ENCODE results near the gene PLEKHA6.

PLEKHA6 gene

DNA sequence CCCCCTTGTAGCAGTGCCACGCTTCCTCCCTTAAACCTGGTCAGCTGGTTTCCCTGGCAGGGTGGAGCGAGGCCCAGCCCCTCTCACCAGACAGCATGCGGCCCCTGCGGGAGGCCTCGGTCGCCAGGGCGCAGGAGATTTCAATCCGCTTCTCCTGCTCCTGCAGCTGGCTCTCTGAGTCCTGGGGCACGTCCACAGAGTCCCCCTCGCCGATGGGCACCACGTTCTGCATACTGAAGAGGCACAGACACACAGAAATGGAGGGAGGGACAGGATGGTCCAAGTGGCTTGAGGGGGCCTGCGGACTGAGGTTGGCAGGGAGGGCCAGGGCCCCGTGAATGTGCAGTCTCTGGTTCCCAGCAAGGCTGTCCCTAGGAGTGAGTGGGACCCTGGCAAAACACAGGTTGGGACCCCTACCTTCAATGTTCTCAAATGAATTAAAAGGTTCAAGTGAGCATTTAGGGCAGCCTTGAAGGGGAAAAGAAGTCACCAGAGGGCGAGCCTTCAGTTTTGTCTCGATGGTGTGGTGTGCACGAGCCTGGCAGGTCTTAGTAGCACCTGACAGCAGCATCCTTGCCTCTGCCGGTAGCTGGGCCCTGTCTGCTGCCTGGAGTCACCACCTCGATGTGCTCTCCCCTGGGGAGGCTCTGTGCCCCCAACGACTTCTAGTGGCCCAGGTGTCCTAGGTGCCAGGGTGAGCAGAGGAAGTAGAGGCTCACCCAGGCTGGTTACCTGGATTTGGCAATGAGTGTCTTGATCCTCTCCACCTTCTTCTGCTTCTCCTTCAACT lies 131.5 kb downstream of the PLEKHA6 start:
- no peak for DNase-seq

- DNase-seq = no peak
Observed at GRCh38 chr1:204227351-204227750, 132.4 kb downstream of the PLEKHA6 start.

DNA sequence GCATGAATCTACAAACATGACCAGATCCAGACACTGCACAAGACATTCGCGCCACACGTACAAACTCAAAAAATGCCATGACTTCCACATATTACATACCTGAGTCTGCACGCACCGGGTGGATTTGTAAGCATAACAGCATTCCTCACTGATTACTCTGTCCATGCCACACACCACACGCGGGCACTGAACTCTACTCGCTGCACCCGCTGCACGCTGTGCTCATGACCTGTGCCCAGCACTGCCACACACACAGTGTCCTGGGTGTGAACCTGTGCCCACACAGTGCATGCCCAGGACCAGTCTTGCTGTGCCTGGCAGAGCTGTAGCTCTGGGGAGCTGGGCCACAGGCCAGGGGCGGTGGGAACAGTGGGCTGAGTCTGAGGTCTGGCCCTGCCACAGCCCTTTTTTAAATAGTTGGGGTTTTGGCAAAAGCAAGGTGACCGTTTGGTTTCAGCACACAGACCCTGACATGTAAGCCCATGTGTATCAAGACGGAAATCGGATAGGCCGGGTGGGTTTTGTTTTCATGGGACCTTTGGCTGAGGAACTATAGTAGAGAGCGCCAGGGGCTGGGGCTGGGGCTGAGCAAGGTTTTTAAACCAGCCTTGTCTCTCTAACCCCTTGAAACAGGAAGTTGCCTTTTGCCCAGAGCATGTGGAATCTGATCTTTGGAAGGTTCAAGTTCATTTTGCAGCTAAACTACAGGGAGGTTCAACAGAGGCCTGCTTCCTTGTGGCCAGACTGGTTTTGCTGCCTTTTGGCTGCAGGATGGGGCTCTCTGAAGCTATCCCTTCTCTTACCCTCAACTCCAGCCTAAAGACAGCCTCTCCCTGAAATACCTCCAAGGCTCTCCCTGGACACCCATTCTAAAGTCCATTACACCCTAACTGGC lies 133.6 kb downstream of the PLEKHA6 start:
- DNase-seq = no peak

DNA sequence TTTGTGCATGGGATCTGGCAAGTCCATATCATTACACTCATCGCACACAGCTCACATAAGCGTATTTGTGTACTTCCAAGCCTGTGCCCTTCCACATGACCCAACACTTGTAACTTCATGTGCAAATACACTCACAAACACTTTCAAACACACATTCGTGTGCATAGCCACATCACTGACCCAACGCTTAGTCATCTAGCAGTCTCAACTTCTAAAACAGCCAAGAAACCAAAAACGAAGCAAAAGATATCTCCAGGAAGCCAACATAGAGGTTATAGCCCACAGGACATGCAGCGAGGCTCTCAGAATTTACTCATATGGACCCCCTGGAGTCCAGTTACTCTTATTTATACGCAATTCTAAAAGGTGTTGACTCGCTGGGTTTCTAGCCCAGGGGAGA lies 135.1 kb downstream of the PLEKHA6 start:
- DNase-seq = no peak

DNA sequence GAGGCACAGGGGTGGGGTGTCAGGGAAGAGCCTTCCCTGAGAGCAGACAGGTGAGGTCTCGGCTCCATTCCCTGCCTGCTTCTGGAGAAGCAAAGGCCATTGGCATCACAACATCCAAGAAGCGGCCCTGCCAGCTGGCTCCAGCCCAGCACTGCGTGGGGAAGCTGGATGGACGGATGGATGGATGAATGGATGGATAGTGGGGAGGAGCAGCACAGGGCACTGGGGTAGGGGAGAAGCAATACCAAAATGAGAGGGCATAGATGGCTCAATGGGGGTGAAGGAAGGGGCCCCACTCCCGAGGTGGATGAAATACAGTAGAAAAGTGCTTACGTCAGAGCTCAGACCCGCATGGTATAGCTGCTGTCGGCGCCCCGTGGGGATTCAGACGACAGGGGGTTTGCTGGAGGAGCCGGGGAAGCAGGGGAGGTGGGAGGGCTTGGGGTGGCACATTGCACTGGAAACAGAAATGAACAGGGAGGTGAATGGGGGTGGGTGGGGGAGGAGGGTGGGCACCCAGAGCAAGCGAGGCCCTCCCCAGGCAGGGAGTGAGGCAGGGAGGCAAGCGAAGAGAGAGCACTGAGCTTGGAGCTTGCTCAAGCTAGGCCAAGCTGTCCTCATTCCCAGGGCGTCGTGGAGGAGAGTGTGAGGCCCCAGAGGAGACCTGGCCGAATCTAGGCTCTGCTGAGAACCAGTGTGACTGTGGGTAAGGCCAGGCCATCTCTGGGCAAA lies 136.4 kb downstream of the PLEKHA6 start:
- DNase-seq = no peak

DNA sequence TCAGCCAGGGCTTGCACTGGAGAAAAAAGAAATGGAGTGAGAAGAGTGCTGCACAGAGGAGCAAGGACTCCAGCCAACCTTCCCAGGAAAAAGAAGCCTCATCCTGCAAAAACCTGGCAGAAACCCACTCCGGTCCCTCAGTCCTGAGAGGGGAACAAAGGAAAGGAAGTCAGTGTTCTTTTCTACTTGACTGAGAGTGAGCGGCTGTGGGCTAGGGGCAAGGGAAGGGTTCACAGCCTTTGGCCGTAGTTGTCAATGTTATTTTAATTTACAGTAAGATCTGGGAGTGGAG lies 137.0 kb downstream of the PLEKHA6 start:
- DNase-seq = no peak

DNA sequence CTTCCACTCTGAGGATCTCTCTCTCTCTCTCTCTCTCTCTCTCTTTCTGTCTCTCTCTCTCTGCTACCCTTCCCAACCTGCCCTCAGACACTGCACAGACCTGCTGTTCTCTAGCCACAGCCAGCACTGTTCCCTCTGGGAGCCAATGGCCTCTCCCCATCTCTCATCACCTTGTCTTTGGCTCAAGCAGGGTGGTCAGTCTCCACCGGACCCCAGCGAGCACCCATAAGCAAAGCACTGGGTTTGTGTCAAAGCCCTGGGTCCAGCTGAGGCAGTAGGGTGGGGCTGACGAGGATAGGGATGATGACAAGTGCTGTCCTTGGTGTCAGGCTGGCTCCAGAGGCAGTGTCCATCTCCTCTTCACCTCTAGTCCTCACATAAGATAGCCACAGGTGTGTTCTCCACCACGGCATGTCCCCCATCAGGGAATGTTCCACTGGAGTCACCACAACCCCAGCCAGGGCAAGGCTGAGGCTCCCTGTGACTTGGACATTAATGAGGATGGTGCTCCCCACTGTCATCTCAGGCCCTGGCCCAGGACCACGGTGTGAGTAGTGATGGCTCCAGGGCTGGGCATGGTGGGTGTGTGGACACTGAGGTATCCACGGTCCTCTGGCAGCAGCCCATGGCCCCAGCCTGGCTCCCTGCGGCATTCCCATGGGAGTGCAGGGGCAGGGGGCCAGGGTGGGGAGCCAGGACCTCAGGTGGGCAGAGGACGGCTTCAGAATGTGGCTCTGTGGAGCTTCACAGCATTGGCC lies 137.5 kb downstream of the PLEKHA6 start:
- DNase-seq = no peak

DNA sequence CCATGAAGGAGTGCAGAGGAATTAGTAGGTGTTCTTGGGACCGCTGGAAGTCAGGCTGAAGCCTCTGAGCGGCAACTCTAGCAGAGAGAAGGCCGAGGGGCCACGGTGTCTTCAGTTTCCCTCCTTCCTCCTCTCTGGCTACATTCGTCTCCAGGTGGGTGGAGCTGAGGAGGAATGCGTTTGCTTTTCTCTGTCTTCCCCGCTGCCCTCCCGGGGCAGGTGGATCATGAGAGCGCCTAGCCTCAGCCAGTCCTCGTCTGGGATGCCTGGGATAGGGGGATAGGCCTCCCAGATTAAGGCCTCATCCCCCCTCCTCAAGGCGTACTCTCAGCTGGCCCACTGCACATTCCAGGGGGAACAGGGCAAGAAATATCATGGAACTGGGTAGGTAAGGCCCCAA lies 138.5 kb downstream of the PLEKHA6 start:
- DNase-seq = no peak

DNA sequence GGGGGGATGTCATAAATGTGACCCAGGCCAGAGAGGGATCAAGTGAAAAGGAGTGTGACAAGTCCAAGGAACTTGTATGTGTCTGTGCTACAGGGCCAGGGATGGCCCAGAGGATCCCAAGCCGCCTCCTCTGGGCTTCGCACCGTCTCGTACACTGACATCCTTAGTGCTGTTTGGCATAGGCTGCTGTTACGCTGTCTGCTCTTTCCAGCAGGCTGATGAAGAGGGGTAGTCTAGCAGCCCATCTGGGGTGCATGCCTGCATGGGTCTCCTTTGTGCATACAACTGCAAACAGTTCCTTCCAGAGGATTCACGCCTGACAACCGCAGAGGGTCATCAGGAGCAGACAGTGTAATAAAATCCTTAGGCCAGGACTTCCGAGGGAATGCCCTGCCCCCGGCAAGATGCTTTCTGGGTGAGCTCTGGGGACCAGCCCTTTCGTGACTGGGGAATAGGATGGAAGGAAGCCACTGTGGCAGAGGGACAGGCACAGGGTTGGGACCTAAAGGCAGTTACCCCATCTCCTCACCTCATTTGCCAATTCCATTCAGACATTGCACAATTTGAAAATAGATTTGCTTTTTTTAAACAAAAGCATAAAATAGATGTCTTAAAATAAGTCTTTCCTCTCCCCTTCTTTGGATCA lies 139.6 kb downstream of the PLEKHA6 start:
- DNase-seq = no peak

GRCh38 chr1:204218552-204218951 lies 141.2 kb downstream of the PLEKHA6 start:
- DNase-seq = no peak

DNA sequence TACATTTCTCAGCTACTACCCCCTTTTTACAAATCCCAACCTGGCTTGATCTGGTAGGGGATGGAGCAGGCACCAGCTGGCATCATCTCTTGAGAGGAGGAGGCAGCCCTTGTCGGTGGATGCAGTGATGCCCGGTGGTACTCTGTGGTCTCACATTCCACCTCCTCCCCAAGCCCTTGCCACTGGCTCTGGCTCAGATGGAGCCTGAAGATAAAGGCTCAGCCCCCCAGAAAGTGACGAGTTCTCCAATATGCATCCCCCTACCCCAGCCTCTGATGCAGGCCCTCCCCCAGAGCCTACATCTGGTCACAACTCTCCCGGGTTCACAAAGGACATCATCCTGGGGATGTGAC lies 142.1 kb downstream of the PLEKHA6 start:
- no peak for DNase-seq

DNA sequence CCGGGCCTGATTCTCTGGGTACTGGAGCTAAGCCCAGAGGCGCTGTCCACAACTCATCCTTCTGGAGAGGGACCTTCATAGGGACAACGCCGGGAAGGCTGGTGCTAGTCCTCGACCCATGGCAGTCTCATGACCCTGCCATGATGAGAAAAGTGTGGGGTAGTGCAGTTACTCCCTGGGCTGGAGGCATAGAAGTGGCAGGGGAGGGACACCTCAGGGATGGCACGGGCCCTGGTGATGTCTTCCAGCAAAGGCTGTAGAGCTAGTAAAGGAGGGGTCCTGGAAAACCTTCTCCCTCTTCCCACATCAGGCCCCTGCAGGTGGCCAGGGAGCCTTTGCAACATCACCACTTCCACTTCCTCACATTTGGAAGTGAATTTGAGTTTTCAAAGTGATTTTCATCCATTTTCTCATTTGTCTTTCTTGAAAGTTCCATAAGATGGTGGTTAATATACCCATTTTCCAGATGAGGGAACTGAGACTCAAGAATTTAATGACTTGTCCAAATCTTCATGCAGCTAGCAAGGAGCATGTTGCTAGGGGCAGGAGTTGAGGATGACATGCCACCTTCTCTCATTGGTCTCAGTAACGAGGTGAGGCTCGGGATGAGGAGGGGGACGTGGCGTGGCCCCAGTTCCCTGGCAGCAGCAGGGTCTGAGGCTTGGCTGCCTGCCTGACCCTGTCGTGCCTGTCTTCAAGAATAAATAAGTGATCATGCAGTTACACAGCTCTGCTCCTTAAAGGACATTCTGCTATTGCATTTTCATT lies 142.7 kb downstream of the PLEKHA6 start:
- no peak for DNase-seq

DNA sequence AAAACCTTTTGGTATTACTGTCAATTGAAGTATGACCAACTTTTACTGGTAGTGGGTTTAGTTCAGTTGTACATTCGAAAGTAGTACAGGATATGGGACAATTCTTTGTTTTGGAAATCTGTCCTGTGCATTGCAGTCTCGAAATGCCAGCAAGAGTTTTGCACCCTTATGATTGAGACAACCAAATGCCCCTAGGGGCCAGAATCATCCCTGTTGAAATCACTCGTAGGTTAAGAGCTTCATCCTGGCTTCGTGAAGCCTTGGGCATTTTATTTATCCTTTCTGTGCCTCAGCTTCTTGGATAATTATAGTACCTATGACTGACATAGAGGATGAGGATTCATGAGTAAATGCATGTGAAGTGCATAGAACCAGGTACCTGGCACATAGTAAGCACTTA lies 143.5 kb downstream of the PLEKHA6 start:
- no peak for DNase-seq

- DNase-seq = no peak
Observed at GRCh38 chr1:204213668-204214662, 145.8 kb downstream of the PLEKHA6 start, which contains the start of gene GOLT1A. Gene GOLT1A (minus strand): TSS chr1:204213988. CDS start chr1:204213906, 82 bp downstream.

DNA sequence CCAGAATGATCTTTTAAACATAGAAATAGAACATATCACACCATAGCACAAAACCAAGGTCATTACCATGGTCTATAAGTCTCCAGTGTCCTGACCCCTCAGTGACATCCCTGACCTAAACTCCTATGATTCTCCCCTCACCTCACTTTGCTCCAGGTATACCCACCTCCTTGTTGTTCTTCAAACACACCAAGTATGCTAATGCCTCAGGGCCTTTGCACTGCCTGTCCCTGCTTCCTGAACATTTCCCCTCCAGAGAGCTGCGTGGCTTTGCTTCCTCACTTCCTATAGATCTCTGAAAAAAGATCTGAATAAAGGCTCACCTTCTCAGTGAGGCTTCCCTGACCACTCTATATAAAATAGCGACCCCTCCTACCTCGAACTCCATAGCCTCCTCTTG lies 147.0 kb downstream of the PLEKHA6 start:
- DNase-seq = no peak

DNA sequence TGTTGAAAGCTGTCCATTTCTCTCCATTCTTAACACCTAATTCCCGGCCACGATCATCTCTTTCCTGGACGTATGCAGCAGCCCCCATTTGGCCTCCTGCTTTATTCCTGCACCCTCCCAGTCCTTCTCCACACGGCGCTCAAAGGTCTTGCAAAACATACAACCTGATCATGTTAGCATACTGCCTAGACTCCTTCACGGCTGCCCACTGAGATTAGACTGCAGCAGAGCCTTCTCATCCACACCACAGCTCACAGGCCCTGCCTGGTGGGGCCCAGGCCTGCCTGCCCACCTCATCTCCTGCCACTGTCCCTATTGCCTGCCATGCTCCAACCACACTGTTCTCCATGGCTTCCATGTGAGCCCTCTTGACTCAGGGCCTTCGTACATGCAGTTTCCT lies 148.7 kb downstream of the PLEKHA6 start:
- no peak for DNase-seq

- DNase-seq = no peak
Observed at GRCh38 chr1:204207136-204207616, 152.6 kb downstream of the PLEKHA6 start.

GRCh38 chr1:204206121-204206520 lies 153.6 kb downstream of the PLEKHA6 start:
- DNase-seq = no peak

DNA sequence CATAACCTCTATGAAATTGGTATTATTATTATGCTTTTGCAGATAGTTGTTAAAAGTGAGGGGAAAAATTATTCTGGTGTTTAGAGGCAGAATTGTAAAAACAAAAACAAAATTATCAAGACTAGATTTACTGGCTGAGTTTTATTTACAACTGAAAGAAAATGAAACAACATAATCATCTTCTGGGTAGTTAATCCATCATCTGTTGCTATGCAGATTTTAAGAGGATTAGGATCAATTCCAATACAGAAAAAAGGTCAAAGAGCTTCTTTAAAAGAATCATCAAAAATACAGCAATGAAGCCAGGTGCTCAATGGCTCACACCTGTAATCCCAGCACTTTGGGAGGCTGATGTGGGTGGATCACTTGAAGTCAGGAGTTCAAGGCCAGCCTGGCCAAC lies 154.2 kb downstream of the PLEKHA6 start:
- no peak for DNase-seq

DNA sequence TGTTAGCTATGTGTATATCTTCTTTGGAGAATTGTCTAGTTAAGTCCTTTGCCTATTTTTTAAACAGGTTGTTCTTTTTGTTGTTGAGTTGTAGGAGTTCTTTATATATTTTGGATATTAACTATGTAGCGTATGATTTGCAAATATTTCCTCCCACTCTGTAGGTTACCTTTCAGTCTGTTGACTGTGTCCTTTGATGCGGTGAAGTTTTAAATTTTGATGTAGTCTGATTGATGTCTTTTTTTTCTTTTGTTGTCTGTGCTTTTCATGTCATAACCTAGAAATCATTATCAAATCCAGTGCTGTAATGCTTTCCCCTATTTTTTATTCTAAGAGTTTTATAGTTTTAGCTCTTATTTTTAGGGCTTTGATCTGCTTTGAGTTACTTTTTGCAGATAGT lies 154.8 kb downstream of the PLEKHA6 start:
- no peak for DNase-seq
